PFSK-1 (cell line): ENCODE data around the gene ARAP1.

Source experiments
- POLR2AphosphoS5 ChIP-seq: IDR thresholded peaks from 2 replicates; pipeline ENCODE4 v1.6.1; 2012; ENCODE audit warnings: low read depth, mild to moderate bottlenecking, control low read depth, low read length, moderate library complexity
- SIN3A ChIP-seq: IDR thresholded peaks from 2 replicates; pipeline ENCODE4 v1.6.1; 2012; ENCODE audit warnings: mild to moderate bottlenecking, low read length, moderate library complexity, borderline replicate concordance; ENCODE audit not compliant: insufficient read depth
- TF ChIP-seq, protein P1 (sequence below), 2 experiments: IDR thresholded peaks; 2 replicates each; pipeline versions ENCODE4 v1.6.1 to v1.8.0; 2011 to 2012; ENCODE audit warnings: low read depth in 2 of 2, low read length in 2 of 2, control low read depth in 1 of 2, inconsistent platforms in 1 of 2, mild to moderate bottlenecking in 1 of 2, moderate library complexity in 1 of 2; ENCODE audit not compliant: insufficient read depth in 1 of 2

DNA sequence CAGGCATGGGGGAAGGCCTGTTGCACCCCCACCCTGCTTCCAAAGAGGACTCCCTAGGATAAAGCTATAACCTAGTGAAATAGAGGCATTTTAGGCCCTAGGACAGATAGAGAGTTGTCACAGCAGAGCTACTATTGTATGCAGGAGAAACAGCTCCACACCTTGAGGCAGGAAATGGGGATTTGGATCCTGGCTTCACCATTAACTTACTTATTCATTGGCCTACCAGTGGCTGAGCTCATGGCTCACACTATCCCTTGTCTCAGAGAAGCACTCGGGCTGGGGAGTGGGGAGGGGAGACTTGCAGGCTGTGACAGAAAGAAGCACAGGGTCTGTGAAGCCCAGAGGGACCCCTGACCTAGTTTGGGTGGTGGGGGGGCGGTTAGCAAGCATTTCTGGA, 77.0 kb downstream of the ARAP1 start:
- TF ChIP-seq, protein P1, sequence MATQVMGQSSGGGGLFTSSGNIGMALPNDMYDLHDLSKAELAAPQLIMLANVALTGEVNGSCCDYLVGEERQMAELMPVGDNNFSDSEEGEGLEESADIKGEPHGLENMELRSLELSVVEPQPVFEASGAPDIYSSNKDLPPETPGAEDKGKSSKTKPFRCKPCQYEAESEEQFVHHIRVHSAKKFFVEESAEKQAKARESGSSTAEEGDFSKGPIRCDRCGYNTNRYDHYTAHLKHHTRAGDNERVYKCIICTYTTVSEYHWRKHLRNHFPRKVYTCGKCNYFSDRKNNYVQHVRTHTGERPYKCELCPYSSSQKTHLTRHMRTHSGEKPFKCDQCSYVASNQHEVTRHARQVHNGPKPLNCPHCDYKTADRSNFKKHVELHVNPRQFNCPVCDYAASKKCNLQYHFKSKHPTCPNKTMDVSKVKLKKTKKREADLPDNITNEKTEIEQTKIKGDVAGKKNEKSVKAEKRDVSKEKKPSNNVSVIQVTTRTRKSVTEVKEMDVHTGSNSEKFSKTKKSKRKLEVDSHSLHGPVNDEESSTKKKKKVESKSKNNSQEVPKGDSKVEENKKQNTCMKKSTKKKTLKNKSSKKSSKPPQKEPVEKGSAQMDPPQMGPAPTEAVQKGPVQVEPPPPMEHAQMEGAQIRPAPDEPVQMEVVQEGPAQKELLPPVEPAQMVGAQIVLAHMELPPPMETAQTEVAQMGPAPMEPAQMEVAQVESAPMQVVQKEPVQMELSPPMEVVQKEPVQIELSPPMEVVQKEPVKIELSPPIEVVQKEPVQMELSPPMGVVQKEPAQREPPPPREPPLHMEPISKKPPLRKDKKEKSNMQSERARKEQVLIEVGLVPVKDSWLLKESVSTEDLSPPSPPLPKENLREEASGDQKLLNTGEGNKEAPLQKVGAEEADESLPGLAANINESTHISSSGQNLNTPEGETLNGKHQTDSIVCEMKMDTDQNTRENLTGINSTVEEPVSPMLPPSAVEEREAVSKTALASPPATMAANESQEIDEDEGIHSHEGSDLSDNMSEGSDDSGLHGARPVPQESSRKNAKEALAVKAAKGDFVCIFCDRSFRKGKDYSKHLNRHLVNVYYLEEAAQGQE (IDR thresholded peaks at IDR 0.05; ENCODE audit: insufficient read depth in 1 of 2, low read depth in 2 of 2, low read length in 2 of 2): no peak
- TF ChIP-seq POLR2AphosphoS5: no peak
- TF ChIP-seq SIN3A: no peak
